ENCODE results near the gene L2HGDH.
"Not testable (repeated sequence)": the region's sequence is repeated elsewhere in the genome, so short reads cannot be mapped to it uniquely, and the experiment has no call there.

Gene L2HGDH

DNA sequence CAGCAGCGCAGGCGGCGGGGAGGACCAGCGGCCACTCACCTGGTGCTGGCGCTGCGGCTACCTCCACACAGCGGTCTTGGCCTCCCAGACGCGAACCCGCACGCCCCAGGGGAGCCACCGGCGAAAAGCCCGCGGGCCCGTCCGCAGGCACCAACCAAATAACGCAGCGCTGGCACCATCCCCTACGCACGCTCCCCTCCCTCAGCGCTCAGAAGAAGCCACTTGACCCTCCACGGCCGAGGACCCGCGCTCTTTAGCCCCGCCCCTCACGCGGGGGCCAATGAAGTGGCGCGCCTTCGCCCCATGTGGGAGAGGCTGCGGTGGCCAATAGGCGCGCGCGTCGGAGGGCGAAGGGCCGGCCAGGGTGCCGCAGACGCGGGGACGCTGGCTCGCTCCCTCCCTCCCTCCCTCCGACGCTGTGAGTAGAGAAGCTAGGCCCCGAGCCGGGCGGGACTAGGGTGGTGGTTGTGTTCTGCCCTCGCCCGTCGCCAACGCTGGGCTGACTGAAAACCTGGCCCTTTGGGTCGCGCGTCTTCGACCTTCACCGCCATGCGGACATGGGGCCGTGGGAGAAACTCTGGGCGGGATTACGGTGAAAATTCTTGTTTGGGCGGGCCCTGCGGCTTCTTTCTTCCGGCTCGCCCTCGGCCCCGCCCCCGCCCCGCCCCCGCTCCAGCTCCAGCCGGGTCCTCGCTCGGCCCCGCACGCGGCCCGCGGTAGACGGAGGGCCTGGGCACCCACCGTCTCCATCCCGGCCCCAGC, at the start of gene L2HGDH, which contains the start of gene DMAC2L:
TSS of gene L2HGDH (minus strand) at position 258 of the 762 bp plus-strand sequence. CDS start at position 179, 79 bp downstream.
TSS of gene DMAC2L (plus strand) at position 353 of the 762 bp plus-strand sequence. CDS start 9,164 bp downstream, outside the sequence.
- DNase-seq (ENCODE audit: low read depth): peak; percentile 85

- DNase-seq (ENCODE audit: low read depth): no peak
Measured at GRCh38 chr14:50360851-50361250, 48.8 kb upstream of the L2HGDH start.

DNA sequence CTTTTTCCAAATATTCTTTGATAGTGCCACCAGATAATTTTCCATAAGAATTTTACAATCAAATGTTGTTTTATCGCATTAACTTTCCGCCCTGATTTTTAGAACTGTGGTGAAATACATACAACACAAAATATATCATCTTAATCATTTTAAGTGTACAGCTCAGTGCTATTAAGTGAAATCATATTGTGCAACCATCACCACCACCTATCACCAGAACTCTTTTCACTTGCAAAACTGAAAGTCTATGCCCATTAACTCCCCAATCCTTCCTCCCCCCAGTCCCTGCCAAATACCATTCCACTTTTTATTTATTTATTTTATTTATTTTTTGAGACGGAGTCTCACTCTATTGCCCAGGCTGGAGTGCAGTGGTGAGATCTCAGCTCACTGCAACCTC, 48.1 kb upstream of the L2HGDH start:
- peak; percentile 81 for DNase-seq (ENCODE audit: low read depth)

GRCh38 chr14:50359631-50360030, 47.6 kb upstream of the L2HGDH start:
- no peak for DNase-seq (ENCODE audit: low read depth)

GRCh38 chr14:50357753-50358395, 45.8 kb upstream of the L2HGDH start:
- no peak for DNase-seq (ENCODE audit: low read depth)

GRCh38 chr14:50357124-50357523, 45.1 kb upstream of the L2HGDH start:
- DNase-seq (ENCODE audit: low read depth): no peak

GRCh38 chr14:50356283-50356682, 44.3 kb upstream of the L2HGDH start:
- not testable (repeated sequence) for DNase-seq (ENCODE audit: low read depth)

DNA sequence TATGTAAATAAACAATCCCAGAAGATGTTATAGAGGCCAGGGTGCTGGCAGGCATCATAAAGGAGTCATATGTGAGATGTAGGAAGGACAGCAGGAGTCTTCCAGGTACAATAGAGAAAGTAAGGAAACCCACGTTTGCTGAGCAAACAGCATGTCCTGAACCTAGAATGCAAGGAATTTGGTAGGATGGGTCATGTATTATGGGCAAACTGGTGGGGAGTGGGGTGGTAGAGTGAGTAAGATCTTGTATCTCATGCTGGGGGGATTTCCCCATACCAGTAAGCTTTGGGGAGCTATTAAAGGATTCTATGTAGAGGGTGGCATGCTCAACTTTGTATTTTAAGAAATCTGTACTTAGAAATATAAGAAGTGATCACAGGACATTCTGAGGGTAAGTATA, 43.7 kb upstream of the L2HGDH start:
- no peak for DNase-seq (ENCODE audit: low read depth)

- DNase-seq (ENCODE audit: low read depth): peak; percentile 38
Measured at GRCh38 chr14:50354527-50354926, 42.5 kb upstream of the L2HGDH start.

- DNase-seq (ENCODE audit: low read depth): no peak
Measured at GRCh38 chr14:50353126-50353525, 41.1 kb upstream of the L2HGDH start.

GRCh38 chr14:50352584-50352983, 40.6 kb upstream of the L2HGDH start:
- no peak for DNase-seq (ENCODE audit: low read depth)

DNA sequence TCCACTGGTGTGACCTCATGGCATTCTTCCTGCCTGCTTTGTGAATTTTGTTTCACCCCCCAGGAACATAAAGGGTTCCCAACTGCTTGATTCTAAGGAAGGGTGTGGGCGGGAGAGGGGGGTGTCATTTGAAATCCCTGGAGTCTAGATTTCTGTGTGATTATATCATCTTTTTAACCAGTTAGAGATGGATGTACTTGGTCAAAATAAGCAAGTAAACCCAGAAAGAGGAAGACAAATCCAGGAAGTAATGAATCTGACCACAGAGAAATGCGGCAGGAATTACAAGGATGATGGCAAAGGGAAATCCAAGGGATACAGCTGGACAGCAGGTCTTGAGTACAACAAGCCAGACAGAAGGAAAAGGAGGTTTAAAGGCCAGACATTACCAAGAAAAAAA, 38.9 kb upstream of the L2HGDH start:
- DNase-seq (ENCODE audit: low read depth): peak; percentile 65

GRCh38 chr14:50348933-50349332, 36.9 kb upstream of the L2HGDH start:
- no peak for DNase-seq (ENCODE audit: low read depth)

DNA sequence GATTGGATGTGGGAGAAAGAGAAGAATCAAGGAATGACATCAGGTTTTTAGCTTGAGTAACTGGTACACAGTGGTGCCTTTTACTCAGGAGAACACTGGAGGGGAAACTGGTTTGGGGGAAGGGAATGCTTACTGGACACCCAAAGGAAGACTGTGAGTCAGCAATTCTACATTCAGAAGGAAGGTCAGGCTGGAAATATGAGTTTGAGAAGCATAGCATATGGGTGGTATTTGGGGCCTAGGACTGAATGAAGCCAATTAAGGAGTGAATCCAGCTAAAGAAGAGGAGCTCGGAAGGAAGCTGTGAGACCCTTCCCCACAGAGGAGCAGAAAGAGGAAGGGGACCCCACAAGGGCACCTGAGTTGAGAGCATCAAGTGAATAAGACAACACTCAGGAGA, 35.5 kb upstream of the L2HGDH start:
- DNase-seq (ENCODE audit: low read depth): peak; percentile 88

DNA sequence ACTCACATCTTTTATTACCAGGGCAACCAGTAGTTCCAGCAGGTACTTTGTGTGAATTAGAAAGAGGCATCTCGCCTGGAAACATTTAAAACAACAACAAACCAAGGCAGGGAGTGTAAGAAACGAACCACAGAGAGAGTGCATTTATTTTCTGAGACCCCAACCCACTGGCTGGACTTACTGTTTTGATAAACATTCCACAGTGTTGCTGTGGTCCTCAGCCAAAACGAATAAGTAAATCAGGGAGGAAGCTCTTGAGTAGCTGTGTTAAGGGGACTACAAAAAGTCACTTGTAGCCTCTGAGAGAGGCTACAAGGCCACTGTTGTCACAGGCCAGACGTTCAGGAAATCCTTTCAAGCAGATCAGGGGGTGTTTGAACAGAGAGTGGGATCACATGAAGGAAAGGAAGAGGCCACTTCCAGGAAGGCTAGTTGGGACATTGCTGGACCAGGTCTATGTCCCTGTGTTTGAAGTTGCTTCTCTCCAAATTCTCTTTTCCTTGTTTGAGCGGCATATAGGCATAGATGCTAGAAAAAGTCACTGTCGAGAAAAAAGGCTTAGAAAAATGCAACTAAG, 33.9 kb upstream of the L2HGDH start:
- no peak for DNase-seq (ENCODE audit: low read depth)

GRCh38 chr14:50344876-50345563, 33.0 kb upstream of the L2HGDH start:
- DNase-seq (ENCODE audit: low read depth): peak; percentile 36

DNA sequence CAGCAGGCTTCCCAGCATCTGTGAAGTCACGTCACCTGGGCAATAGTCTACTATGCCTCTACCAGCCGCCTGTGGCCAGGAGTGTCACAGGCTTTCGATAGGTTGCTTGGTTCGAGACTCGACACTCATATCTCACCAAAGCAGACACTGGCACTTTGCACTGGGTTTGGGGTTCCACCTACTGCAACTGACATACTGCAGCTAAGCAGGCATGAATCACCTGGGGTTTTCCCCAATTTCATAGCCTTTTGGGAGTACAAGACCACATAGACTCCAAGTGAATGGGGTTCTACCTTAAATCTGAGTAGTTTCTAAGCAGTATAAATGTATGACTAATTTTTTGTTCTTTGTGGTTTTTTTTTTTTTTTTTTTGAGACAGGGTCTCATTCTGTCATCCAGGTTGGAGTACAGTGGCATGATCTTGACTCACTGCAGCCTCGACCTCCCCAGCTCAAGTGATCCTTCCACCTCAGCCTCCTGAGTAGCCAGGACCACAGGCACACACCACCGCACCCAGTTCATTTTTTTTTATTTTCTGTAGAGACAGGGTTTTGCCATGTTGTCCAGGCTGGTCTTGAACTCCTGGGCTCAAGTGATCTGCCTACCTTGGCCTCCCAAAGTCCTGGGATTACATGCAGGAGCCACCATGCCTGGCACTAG, 32.2 kb upstream of the L2HGDH start:
- DNase-seq (ENCODE audit: low read depth): peak; percentile 35

GRCh38 chr14:50343434-50343833, 31.4 kb upstream of the L2HGDH start:
- no peak for DNase-seq (ENCODE audit: low read depth)

GRCh38 chr14:50342221-50343078, 30.4 kb upstream of the L2HGDH start:
- peak; percentile 88 for DNase-seq (ENCODE audit: low read depth)

- no peak for DNase-seq (ENCODE audit: low read depth)
Measured at GRCh38 chr14:50340963-50341362, 28.9 kb upstream of the L2HGDH start.

DNA sequence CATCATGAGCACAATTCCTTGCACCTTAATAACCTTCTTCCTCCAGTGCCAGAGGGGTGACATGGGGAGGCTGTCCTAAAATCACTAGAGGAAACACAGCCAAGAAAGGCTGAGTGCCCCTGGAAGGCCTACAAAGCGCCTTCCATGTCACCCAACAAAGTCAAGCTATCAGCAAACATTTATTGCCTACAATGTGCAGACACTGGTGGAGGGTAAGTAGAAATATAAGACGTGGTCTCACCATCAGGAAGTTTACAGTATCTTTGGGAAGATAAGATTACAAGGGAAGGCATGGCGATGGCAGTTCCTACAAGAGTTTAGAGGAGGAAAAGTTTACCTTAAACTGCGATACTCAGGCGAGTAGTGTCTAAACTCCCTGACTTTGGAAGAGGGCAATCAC, 28.0 kb upstream of the L2HGDH start:
- no peak for DNase-seq (ENCODE audit: low read depth)
